GM23248 (cell line): Measurements from ENCODE around the gene SDR9C7.

Source experiments
- EZH2 ChIP-seq: fragments of 200-600 bp; sonication (generic); IDR thresholded peaks from 2 replicates; pipeline ENCODE4 v1.6.1; 2018; ENCODE audit warnings: antibody characterized with exemption, mild to moderate bottlenecking; ENCODE audit not compliant: insufficient read depth, poor library complexity, severe bottlenecking
- EZH2phosphoT487 ChIP-seq: fragments of 200-600 bp; sonication (generic); IDR thresholded peaks from 2 replicates; pipeline ENCODE4 v1.6.1; 2018; ENCODE audit warnings: antibody characterized with exemption, moderate library complexity, mild to moderate bottlenecking, low read depth; ENCODE audit not compliant: insufficient read depth

- TF ChIP-seq EZH2 (no peak), EZH2phosphoT487 (no peak)
Measured at GRCh38 chr12:56954958-56955355, 20.7 kb upstream of the SDR9C7 start.
